Stimulated activated CD4-positive, alpha-beta T cell treated with anti-CD3 and anti-CD28 coated beads, Interleukin-2, amount 100 ng/mL, for 4 hours (primary cell): ENCODE measurements around the gene DOCK10.
"Not testable (repeated sequence)": the region's sequence is repeated elsewhere in the genome, so short reads cannot be mapped to it uniquely, and the experiment has no call there.

Experiments
- DNase-seq: peaks from one replicate; pipeline ENCODE4 v3.0.0-alpha.2; 2020; ENCODE audit warnings: low read depth

DOCK10 gene

GRCh38 chr2:224918626-224919471, 123.4 kb downstream of the DOCK10 start:
- DNase-seq = no peak

GRCh38 chr2:224917246-224917645, 125.0 kb downstream of the DOCK10 start:
- DNase-seq = not testable (repeated sequence)

GRCh38 chr2:224915136-224915535, 127.1 kb downstream of the DOCK10 start:
- DNase-seq = no peak

GRCh38 chr2:224910574-224910925, 131.7 kb downstream of the DOCK10 start:
- no peak for DNase-seq

GRCh38 chr2:224909885-224910573, 132.2 kb downstream of the DOCK10 start:
- no peak for DNase-seq

- no peak for DNase-seq
Observed at GRCh38 chr2:224908818-224909217, 133.4 kb downstream of the DOCK10 start.

GRCh38 chr2:224904381-224904780, 137.9 kb downstream of the DOCK10 start:
- no peak for DNase-seq

- DNase-seq = no peak
Observed at GRCh38 chr2:224903621-224904020, 138.6 kb downstream of the DOCK10 start.

- DNase-seq = no peak
Observed at GRCh38 chr2:224901121-224901676, 141.1 kb downstream of the DOCK10 start.

- DNase-seq = no peak
Observed at GRCh38 chr2:224895377-224895776, 146.9 kb downstream of the DOCK10 start.

- no peak for DNase-seq
Observed at GRCh38 chr2:224894356-224894755, 147.9 kb downstream of the DOCK10 start.

- DNase-seq = no peak
Observed at GRCh38 chr2:224893848-224894247, 148.4 kb downstream of the DOCK10 start.

- no peak for DNase-seq
Observed at GRCh38 chr2:224892574-224893204, 149.6 kb downstream of the DOCK10 start.

GRCh38 chr2:224890372-224890771, 151.9 kb downstream of the DOCK10 start:
- no peak for DNase-seq

GRCh38 chr2:224887141-224887540, 155.1 kb downstream of the DOCK10 start:
- DNase-seq = no peak

- DNase-seq = no peak
Observed at GRCh38 chr2:224885836-224886547, 156.3 kb downstream of the DOCK10 start.

- no peak for DNase-seq
Observed at GRCh38 chr2:224885291-224885690, 157.0 kb downstream of the DOCK10 start.

- no peak for DNase-seq
Observed at GRCh38 chr2:224884188-224884587, 158.1 kb downstream of the DOCK10 start.

- no peak for DNase-seq
Observed at GRCh38 chr2:224883700-224884099, 158.6 kb downstream of the DOCK10 start.

- no peak for DNase-seq
Observed at GRCh38 chr2:224883172-224883516, 159.1 kb downstream of the DOCK10 start.

- no peak for DNase-seq
Observed at GRCh38 chr2:224882291-224883171, 159.7 kb downstream of the DOCK10 start.
